Hepatocyte (in vitro differentiated cells): ENCODE results near the gene LYSMD2. TPM values are rescaled to one million over a fixed set of nuclear protein-coding genes. Genes with fewer than 3 reads are reported as not detected.

Source experiments
- DNase-seq: peaks from one replicate; pipeline ENCODE4 v3.0.0-alpha.2; 2016; ENCODE audit warnings: low spot score
- H2AFZ ChIP-seq: fragments of 200-600 bp; sonication (generic); 2 replicates; pipeline ENCODE4 v1.6.0; 2016; ENCODE audit warnings: antibody characterized with exemption, mild to moderate bottlenecking
- H3K27ac ChIP-seq: fragments of 200-600 bp; sonication (generic); 2 replicates; pipeline ENCODE4 v1.5.1; 2016; ENCODE audit warnings: mild to moderate bottlenecking
- H3K27me3 ChIP-seq: fragments of 200-600 bp; sonication (generic); 2 replicates; pipeline ENCODE4 v1.6.1; 2016
- H3K36me3 ChIP-seq: fragments of 200-600 bp; sonication (generic); replicated peaks from 2 replicates; pipeline ENCODE4 v1.5.1; 2016; ENCODE audit warnings: low read depth; ENCODE audit not compliant: insufficient read depth
- H3K4me1 ChIP-seq: fragments of 200-600 bp; sonication (generic); 2 replicates; pipeline ENCODE4 v1.5.1; 2016; ENCODE audit warnings: mild to moderate bottlenecking, moderate library complexity; ENCODE audit not compliant: insufficient read depth
- H3K4me2 ChIP-seq: fragments of 200-600 bp; sonication (generic); 2 replicates; pipeline ENCODE4 v1.6.0; 2016
- H3K4me3 ChIP-seq: fragments of 200-600 bp; sonication (generic); 2 replicates; pipeline ENCODE4 v1.5.1; 2016; ENCODE audit warnings: mild to moderate bottlenecking
- H3K79me2 ChIP-seq: fragments of 200-600 bp; sonication (generic); 2 replicates; pipeline ENCODE4 v1.6.0; 2017; ENCODE audit warnings: mild to moderate bottlenecking
- H3K9me2 ChIP-seq: fragments of 200-600 bp; sonication (generic); replicated peaks from 2 replicates; pipeline ENCODE4 v1.6.0; 2017; ENCODE audit warnings: mild to moderate bottlenecking; ENCODE audit not compliant: insufficient read depth
- H3K9me3 ChIP-seq: fragments of 200-600 bp; sonication (generic); 2 replicates; pipeline ENCODE4 v1.5.1; 2016; ENCODE audit warnings: low read depth, mild to moderate bottlenecking
- H4K20me1 ChIP-seq: fragments of 200-600 bp; sonication (generic); 2 replicates; pipeline ENCODE4 v1.6.0; 2016; ENCODE audit warnings: mild to moderate bottlenecking; ENCODE audit not compliant: insufficient read depth, poor library complexity, severe bottlenecking
- CTCF ChIP-seq: fragments of 200-600 bp; sonication (generic); IDR thresholded peaks from 2 replicates; pipeline ENCODE4 v1.5.1; 2016; ENCODE audit warnings: antibody characterized with exemption, mild to moderate bottlenecking; ENCODE audit not compliant: poor library complexity
- EZH2 ChIP-seq: fragments of 200-600 bp; sonication (generic); IDR thresholded peaks from 2 replicates; pipeline ENCODE4 v1.6.1; 2016; ENCODE audit warnings: antibody characterized with exemption, mild to moderate bottlenecking, borderline replicate concordance
- EZH2phosphoT487 ChIP-seq: fragments of 200-600 bp; sonication (generic); IDR thresholded peaks from one replicate; pipeline ENCODE4 v1.6.1; 2018; ENCODE audit warnings: antibody characterized with exemption, mild to moderate bottlenecking, low read depth, moderate library complexity; ENCODE audit not compliant: unreplicated experiment, severe bottlenecking
- WGBS: methylation state at CpG from one replicate; pipeline ENCODE4 v1.1.6; 2016; ENCODE audit warnings: low lambda C conversion rate; ENCODE audit errors: missing lambda C conversion rate; 5-methylcytosine and 5-hydroxymethylcytosine counted together
- polyA plus RNA-seq: library from polyadenylated mRNA; unstranded; fragments of >200 nt; fragmentation: Nextera tagmentation; extraction: Ambion mirVana; gene quantifications from 2 replicates; pipeline ENCODE4 v1.2.1, GENCODE V29; 2016
- total RNA-seq: library from RNA; depleted of rRNA; stranded (reverse); fragments of >200 nt; gene quantifications from 2 replicates; pipeline ENCODE4 v1.2.3, GENCODE V29; 2014

LYSMD2 gene
- total and polyA plus RNA-seq, 2 experiments from 2014 or later: 5.1 to 7.6 TPM

- TF ChIP-seq EZH2 (no peak), CTCF (no peak), EZH2phosphoT487 (no peak)
- Histone ChIP-seq H3K27me3 (peaks cover 18% of the 10 kb centered on the region), H3K36me3 (no peaks in the 10 kb centered on the region), H3K79me2 (no peaks in the 10 kb centered on the region), H3K4me3 (no peak overlapping the region), H2AFZ (no peak overlapping the region), H3K9me2 (no peaks in the 10 kb centered on the region), H3K9me3 (no peaks in the 10 kb centered on the region), H3K27ac (no peak overlapping the region), H4K20me1 (no peaks in the 10 kb centered on the region), H3K4me1 (no peaks in the 10 kb centered on the region), H3K4me2 (no peak overlapping the region)
- WGBS: 76% methylated on average over 5 of the region's 5 CpGs
- no peak for DNase-seq
Measured at GRCh38 chr15:51696566-51696965, 40.9 kb downstream of the LYSMD2 start.

- Histone ChIP-seq H3K4me1 (no peaks in the 10 kb centered on the region), H3K27ac (no peak overlapping the region), H3K4me2 (no peak overlapping the region), H3K36me3 (no peaks in the 10 kb centered on the region), H2AFZ (no peak overlapping the region), H3K79me2 (no peaks in the 10 kb centered on the region), H4K20me1 (no peaks in the 10 kb centered on the region), H3K9me2 (no peaks in the 10 kb centered on the region), H3K27me3 (peaks cover 27% of the 10 kb centered on the region), H3K4me3 (no peak overlapping the region), H3K9me3 (no peaks in the 10 kb centered on the region)
- DNase-seq: no peak
- TF ChIP-seq EZH2 (no peak), EZH2phosphoT487 (no peak), CTCF (no peak)
- 79% methylated on average over 3 of the region's 3 CpGs for WGBS
Measured at GRCh38 chr15:51692154-51692553, 45.3 kb downstream of the LYSMD2 start.

GRCh38 chr15:51688863-51689262 is 48.6 kb downstream of the LYSMD2 start:
- no peak for DNase-seq
- Histone ChIP-seq H3K4me3 (no peak overlapping the region), H3K79me2 (no peaks in the 10 kb centered on the region), H3K27me3 (peaks cover 47% of the 10 kb centered on the region), H3K4me2 (no peak overlapping the region), H3K4me1 (no peaks in the 10 kb centered on the region), H3K36me3 (no peaks in the 10 kb centered on the region), H3K9me2 (no peaks in the 10 kb centered on the region), H3K9me3 (no peaks in the 10 kb centered on the region), H4K20me1 (no peaks in the 10 kb centered on the region), H3K27ac (no peak overlapping the region), H2AFZ (no peak overlapping the region)
- TF ChIP-seq EZH2phosphoT487 (no peak), CTCF (no peak), EZH2 (no peak)
- whole genome bisulfite sequencing: 90% methylated on average over 2 of the region's 2 CpGs

- no peak for DNase-seq
- Histone ChIP-seq H3K79me2 (no peaks in the 10 kb centered on the region), H3K9me2 (no peaks in the 10 kb centered on the region), H3K27me3 (peaks cover 45% of the 10 kb centered on the region), H4K20me1 (peaks cover 4% of the 10 kb centered on the region), H3K4me1 (no peaks in the 10 kb centered on the region), H3K36me3 (no peaks in the 10 kb centered on the region), H3K4me3 (no peak overlapping the region), H3K4me2 (no peak overlapping the region), H2AFZ (no peak overlapping the region), H3K27ac (no peak overlapping the region), H3K9me3 (no peaks in the 10 kb centered on the region)
- 76% methylated on average over 1 of the region's 1 CpG for WGBS
- TF ChIP-seq EZH2 (no peak), CTCF (no peak), EZH2phosphoT487 (no peak)
Measured at GRCh38 chr15:51687565-51687964, 49.9 kb downstream of the LYSMD2 start.
